HCT116 (cell line): ENCODE measurements around the gene HES2. TPM values are rescaled to one million over a fixed set of nuclear protein-coding genes. Genes with fewer than 3 reads are reported as not detected.

ENCODE experiments used
- ATAC-seq: fragments of 200-7000 bp; cut with Tn5 transposase; 2 replicates; pipeline ENCODE4 v1.9.1; 2020; ENCODE audit warnings: mild to moderate bottlenecking, moderate library complexity
- BruUV-seq: library from RNA; stranded (reverse); fragments of 400-500 nt; replicated peaks from 2 replicates; lab custom pipeline; 2021; lab: Mats Ljungman, UMichigan
- CTCF ChIA-PET: fragments of 300-600 bp; sonication (Branson Sonifier 250); formaldehyde crosslinking; loops from one replicate; lab custom pipeline; 2021; ENCODE audit warnings: antibody characterized with exemption; lab: Charles Lee
- POLR2A ChIA-PET: fragments of 300-600, 350-600 bp; sonication (Branson Sonifier 250); formaldehyde crosslinking; loops from one replicate; lab custom pipeline; 2021; ENCODE audit warnings: antibody characterized with exemption; lab: Charles Lee
- RAD21 ChIA-PET, 2 experiments: fragments of 300-600 bp; sonication (Branson Sonifier 250); formaldehyde crosslinking; loops; one replicate each; lab custom pipeline; 2023; ENCODE audit warnings: low total read pairs in 2 of 2; ENCODE audit not compliant: uncharacterized antibody in 2 of 2, unreplicated experiment in 2 of 2, low non-redundant PET in 1 of 2; lab: Charles Lee
- DNase-seq: peaks from one replicate; pipeline ENCODE4 v3.0.0-alpha.2; 2010; ENCODE audit warnings: low read depth, low spot score
- H2AFZ ChIP-seq: fragments of 200-600 bp; shearing (Covaris generic), sonication (generic); 2 replicates; pipeline ENCODE4 v1.6.1; 2017; ENCODE audit warnings: low read depth, mixed run types, mixed read lengths, antibody characterized with exemption, low read length; ENCODE audit not compliant: poor library complexity, severe bottlenecking
- H3K27ac ChIP-seq: 2 replicates; pipeline ENCODE4 v1.5.1; 2012; ENCODE audit warnings: low read depth, low read length
- H3K27me3 ChIP-seq: fragments of 200-600 bp; sonication (generic); 2 replicates; pipeline ENCODE4 v1.6.1; 2016; ENCODE audit warnings: mixed run types, low read length, mixed read lengths; ENCODE audit not compliant: insufficient read depth
- H3K36me3 ChIP-seq, 2 experiments: fragments of 200-500 bp in 1 of 2; fragments of 200-600 bp in 1 of 2; sonication (Bioruptor generic) in 1 of 2; sonication (generic) in 1 of 2; 2 replicates each; pipeline versions ENCODE4 v1.5.1 to v1.6.1; 2014 to 2016; ENCODE audit warnings: low read length in 2 of 2, inconsistent platforms in 1 of 2, mixed read lengths in 1 of 2, mixed run types in 1 of 2; ENCODE audit not compliant: insufficient read depth in 2 of 2, control insufficient read depth in 1 of 2
- H3K4me1 ChIP-seq, 2 experiments: fragments of 200-600 bp in 1 of 2; sonication (generic) in 1 of 2; 2 replicates each; pipeline versions ENCODE4 v1.5.1 to v1.6.1; 2012 to 2017; ENCODE audit warnings: low read length in 2 of 2, inconsistent platforms in 1 of 2, mild to moderate bottlenecking in 1 of 2, mixed read lengths in 1 of 2, mixed run types in 1 of 2, moderate library complexity in 1 of 2; ENCODE audit not compliant: insufficient read depth in 2 of 2, control insufficient read depth in 1 of 2
- H3K4me2 ChIP-seq: fragments of 200-600 bp; sonication (generic); 2 replicates; pipeline ENCODE4 v1.6.1; 2017; ENCODE audit warnings: mixed run types, low read length, mixed read lengths
- H3K4me3 ChIP-seq, 2 experiments: fragments of 200-600 bp in 1 of 2; sonication (generic) in 1 of 2; replicated peaks in 1 of 2; 2 replicates each; pipeline ENCODE4 v1.5.1; 2011 to 2016; ENCODE audit warnings: low read length in 2 of 2, control low read depth in 1 of 2, low read depth in 1 of 2, mild to moderate bottlenecking in 1 of 2, mixed read lengths in 1 of 2, mixed run types in 1 of 2
- H3K79me2 ChIP-seq: fragments of 200-600 bp; sonication (generic); 2 replicates; pipeline ENCODE4 v1.6.1; 2017; ENCODE audit warnings: mild to moderate bottlenecking, mixed run types, low read length, moderate library complexity, mixed read lengths; ENCODE audit not compliant: insufficient read depth
- H3K9ac ChIP-seq: fragments of 200-600 bp; sonication (generic); 2 replicates; pipeline ENCODE4 v1.6.1; 2016; ENCODE audit warnings: low read length, mixed read lengths
- H3K9me2 ChIP-seq: fragments of 200-600 bp; sonication (generic), shearing (Covaris generic); 2 replicates; pipeline ENCODE4 v1.6.1; 2017; ENCODE audit warnings: mixed run types, mild to moderate bottlenecking, moderate library complexity; ENCODE audit not compliant: insufficient read depth
- H3K9me3 ChIP-seq, 2 experiments: fragments of 200-500 bp in 1 of 2; fragments of 200-600 bp in 1 of 2; sonication (Bioruptor generic) in 1 of 2; sonication (generic) in 1 of 2; 2 replicates each; pipeline ENCODE4 v1.6.1; 2014 to 2017; ENCODE audit warnings: low read length in 2 of 2, mixed read lengths in 2 of 2, inconsistent platforms in 1 of 2, low read depth in 1 of 2, mild to moderate bottlenecking in 1 of 2, mixed run types in 1 of 2, moderate library complexity in 1 of 2; ENCODE audit not compliant: control insufficient read depth in 1 of 2, insufficient read depth in 1 of 2
- H4K20me1 ChIP-seq: fragments of 200-600 bp; sonication (generic), shearing (Covaris generic); 2 replicates; pipeline ENCODE4 v1.6.1; 2017; ENCODE audit warnings: mixed run types, mild to moderate bottlenecking, moderate library complexity; ENCODE audit not compliant: insufficient read depth
- JUND ChIP-seq: IDR thresholded peaks from 2 replicates; pipeline ENCODE4 v1.6.1; 2012
- TCF7L2 ChIP-seq: IDR thresholded peaks from 2 replicates; pipeline ENCODE4 v1.7.0; 2011; ENCODE audit warnings: borderline replicate concordance, inconsistent platforms; ENCODE audit not compliant: insufficient read depth, insufficient read length; ENCODE audit errors: extremely low read depth
- intact Hi-C: fragments of 100-400 bp; cut with micrococcal nuclease; formaldehyde crosslinking; loops from 2 replicates; pipeline ENCODE4 v1.10.0; 2022
- total RNA-seq: library from RNA; stranded (reverse); gene quantifications from one replicate; pipeline ENCODE4 v1.2.1, GENCODE V29; 2021; ENCODE audit not compliant: unreplicated experiment
- TF ChIP-seq, protein P1 (sequence below), 3 experiments: fragments of 200-600 bp in 1 of 3; sonication (generic) in 1 of 3; IDR thresholded peaks in 2 of 3; conservative IDR thresholded peaks in 1 of 3; 2 replicates each; pipeline ENCODE4 v1.5.1; 2012 to 2017; ENCODE audit warnings: low read depth in 2 of 3, low read length in 2 of 3, antibody characterized with exemption in 1 of 3, borderline replicate concordance in 1 of 3, control low read depth in 1 of 3, mild to moderate bottlenecking in 1 of 3, mixed read lengths in 1 of 3, mixed run types in 1 of 3, moderate library complexity in 1 of 3; ENCODE audit not compliant: insufficient read depth in 1 of 3

HES2 gene
- total RNA-seq, 1 experiment from 2014 or later, result 8.4 TPM

DNA sequence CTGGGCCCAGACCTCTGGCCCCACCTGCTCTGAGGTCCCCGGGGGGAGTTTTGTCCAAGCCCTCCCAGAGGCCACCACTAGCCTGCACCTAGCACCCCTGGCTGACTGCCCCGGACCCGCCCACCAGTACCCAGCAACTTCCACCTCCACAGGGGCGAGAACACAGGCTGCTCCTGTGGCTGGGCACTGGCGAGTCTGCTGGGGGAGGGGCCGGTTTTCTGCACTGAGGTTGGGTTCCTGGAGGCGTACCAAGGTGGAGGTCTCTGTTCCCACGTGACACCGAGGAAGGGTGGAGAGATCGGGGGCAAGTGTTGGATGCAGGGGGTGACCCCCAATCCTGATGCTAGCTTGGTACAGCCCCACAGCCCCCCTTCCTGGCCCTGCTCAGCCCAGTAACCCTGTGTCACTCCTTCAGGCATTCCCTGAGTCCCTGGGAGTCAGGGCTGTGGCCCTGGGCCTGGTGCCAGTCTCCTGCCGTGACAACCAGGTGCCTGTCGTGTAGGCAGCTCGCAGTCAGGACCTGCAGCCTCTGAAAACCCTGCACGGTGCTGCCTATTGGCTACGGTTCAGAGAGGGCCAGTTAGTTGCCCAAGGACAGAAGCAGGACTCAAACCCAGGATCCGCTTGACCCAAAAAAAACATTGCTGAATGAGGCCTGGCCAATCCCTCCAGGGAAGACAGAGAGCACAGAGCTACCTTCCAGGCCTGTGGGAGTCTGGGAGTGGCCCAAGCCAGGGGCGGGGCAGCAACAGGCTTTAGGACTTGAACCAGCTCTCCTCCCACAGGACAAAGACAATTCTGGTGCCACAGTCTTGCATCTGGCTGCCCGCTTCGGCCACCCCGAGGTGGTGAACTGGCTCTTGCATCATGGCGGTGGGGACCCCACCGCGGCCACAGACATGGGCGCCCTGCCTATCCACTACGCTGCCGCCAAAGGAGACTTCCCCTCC, 8.0 kb upstream of the HES2 start:
- ChIA-PET POLR2A (interaction anchor here (0.9 to 1.0 kb wide), 2 partner anchors 11 to 12 kb away, joined by 3 to 5 read pairs; no protein-coding TSS in a partner anchor), RAD21 (no interaction called here), CTCF (interaction anchor here (1.2 to 2.7 kb wide), 3 partner anchors 10 to 21 kb away, joined by 3 to 19 read pairs (median 4); no protein-coding TSS in a partner anchor)
- Histone ChIP-seq H3K9me3 (no peaks in the 10 kb centered on the region), H3K27ac (peak overlapping the region; percentile 81), H2AFZ (no peak overlapping the region), H3K4me3 (peak overlapping the region in 1 of 2 experiments; percentile 30; a peak in 2 of 4 replicates), H3K9me2 (no peaks in the 10 kb centered on the region), H3K79me2 (peaks cover 11% of the 10 kb centered on the region; the same call in 1 of the 2 replicates), H4K20me1 (no peaks in the 10 kb centered on the region), H3K27me3 (no peaks in the 10 kb centered on the region), H3K36me3 (no peaks in the 10 kb centered on the region), H3K4me1 (peaks cover 41 to 63% of the 10 kb centered on the region in 2 experiments), H3K9ac (peak overlapping the region; percentile 73), H3K4me2 (peak overlapping the region; percentile 83)
- intact Hi-C loops, result no loop called here
- TF ChIP-seq TCF7L2 (no peak), JUND (no peak)
- DNase-seq (no peak), ATAC-seq (peak; percentile 40)
- BruUV-seq, result no TSS peak

DNA sequence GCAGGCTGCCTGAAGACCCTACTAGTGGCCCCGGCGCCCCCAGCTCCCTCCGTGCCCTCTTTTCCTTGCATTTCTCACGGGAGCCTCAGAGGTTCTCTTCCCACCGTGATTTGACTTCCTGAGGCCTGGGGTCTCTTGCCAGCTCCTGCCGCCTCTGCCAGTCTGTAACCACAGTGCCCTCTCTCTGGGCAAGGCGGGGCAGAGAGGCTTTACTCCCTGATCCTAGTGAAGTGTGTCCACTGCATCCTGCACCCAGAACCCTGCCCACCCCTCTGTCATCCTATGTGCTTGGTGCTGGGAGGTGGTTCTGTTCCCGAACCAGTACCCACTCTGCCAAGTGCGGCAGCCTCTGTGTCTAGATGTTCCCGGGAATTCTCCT, 7.2 kb upstream of the HES2 start:
- no TSS peak for BruUV-seq
- ChIA-PET RAD21 (no interaction called here), POLR2A (no interaction called here), CTCF (interaction anchor here (2.7 kb wide), 1 partner anchor 11 kb away, joined by 19 read pairs; no protein-coding TSS in a partner anchor)
- TF ChIP-seq, protein P1, sequence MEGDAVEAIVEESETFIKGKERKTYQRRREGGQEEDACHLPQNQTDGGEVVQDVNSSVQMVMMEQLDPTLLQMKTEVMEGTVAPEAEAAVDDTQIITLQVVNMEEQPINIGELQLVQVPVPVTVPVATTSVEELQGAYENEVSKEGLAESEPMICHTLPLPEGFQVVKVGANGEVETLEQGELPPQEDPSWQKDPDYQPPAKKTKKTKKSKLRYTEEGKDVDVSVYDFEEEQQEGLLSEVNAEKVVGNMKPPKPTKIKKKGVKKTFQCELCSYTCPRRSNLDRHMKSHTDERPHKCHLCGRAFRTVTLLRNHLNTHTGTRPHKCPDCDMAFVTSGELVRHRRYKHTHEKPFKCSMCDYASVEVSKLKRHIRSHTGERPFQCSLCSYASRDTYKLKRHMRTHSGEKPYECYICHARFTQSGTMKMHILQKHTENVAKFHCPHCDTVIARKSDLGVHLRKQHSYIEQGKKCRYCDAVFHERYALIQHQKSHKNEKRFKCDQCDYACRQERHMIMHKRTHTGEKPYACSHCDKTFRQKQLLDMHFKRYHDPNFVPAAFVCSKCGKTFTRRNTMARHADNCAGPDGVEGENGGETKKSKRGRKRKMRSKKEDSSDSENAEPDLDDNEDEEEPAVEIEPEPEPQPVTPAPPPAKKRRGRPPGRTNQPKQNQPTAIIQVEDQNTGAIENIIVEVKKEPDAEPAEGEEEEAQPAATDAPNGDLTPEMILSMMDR (IDR thresholded peaks at IDR 0.05 in 2 of 3, conservative IDR thresholded peaks at IDR 0.05 in 1 of 3; ENCODE audit: borderline replicate concordance in 1 of 3, insufficient read depth in 1 of 3, low read depth in 2 of 3, low read length in 2 of 3), result no peak
- TF ChIP-seq JUND, result no peak
- no peak for ATAC-seq
- peak overlapping the region; percentile 83 for H3K4me2 ChIP-seq
- H4K20me1 ChIP-seq, result no peaks in the 10 kb centered on the region
- H3K79me2 ChIP-seq, result peaks cover 11% of the 10 kb centered on the region; the same call in 1 of the 2 replicates
- intact Hi-C loops, result no loop called here
- DNase-seq, result no peak
- H2AFZ ChIP-seq, result no peak overlapping the region
- no peak overlapping the region; a peak in 1 of 4 replicates for H3K4me3 ChIP-seq
- peaks cover 43 to 66% of the 10 kb centered on the region in 2 experiments for H3K4me1 ChIP-seq
- no peaks in the 10 kb centered on the region for H3K36me3 ChIP-seq
- peak overlapping the region; percentile 81 for H3K27ac ChIP-seq
- H3K27me3 ChIP-seq, result no peaks in the 10 kb centered on the region
- H3K9me2 ChIP-seq, result no peaks in the 10 kb centered on the region
- H3K9ac ChIP-seq, result peak overlapping the region; percentile 73
- no peaks in the 10 kb centered on the region for H3K9me3 ChIP-seq
